Thoracic aorta (tissue), 2 donors: ENCODE measurements around the gene RAI1. TPM values are rescaled to one million over a fixed set of nuclear protein-coding genes. Genes with fewer than 3 reads are reported as not detected.

Experiments
- ATAC-seq: fragments of 150-250 bp; one replicate; pipeline ENCODE4 v1.8.0; 2017; ENCODE audit warnings: low read depth; ENCODE audit not compliant: insufficient number of reproducible peaks, low FRiP score
- DNase-seq: peaks from one replicate; pipeline ENCODE4 v3.0.0-alpha.2; 2020; ENCODE audit warnings: low spot score
- H3K27ac ChIP-seq, 2 donors: fragments of 200-600 bp; sonication (generic); 1 replicate in 1 of 2; 2 replicates in 1 of 2; pipeline ENCODE4 v1.5.1; 2016; ENCODE audit warnings: mild to moderate bottlenecking in 2 of 2, moderate library complexity in 2 of 2
- H3K27me3 ChIP-seq: fragments of 200-600 bp; sonication (generic); replicated peaks from 2 replicates; pipeline ENCODE4 v1.6.0; 2016; ENCODE audit warnings: mild to moderate bottlenecking; ENCODE audit not compliant: insufficient read depth
- H3K36me3 ChIP-seq: fragments of 200-600 bp; sonication (generic); one replicate; pipeline ENCODE4 v1.5.1; 2016
- H3K4me1 ChIP-seq, 2 donors: fragments of 200-600 bp; sonication (generic); 1 replicate in 1 of 2; 2 replicates in 1 of 2; pipeline versions ENCODE4 v1.5.1 to v1.6.0; 2016; ENCODE audit warnings: low read depth in 2 of 2, mild to moderate bottlenecking in 1 of 2; ENCODE audit not compliant: control insufficient read depth in 1 of 2
- H3K4me3 ChIP-seq: fragments of 200-600 bp; sonication (generic); 2 replicates; pipeline ENCODE4 v1.5.1; 2016; ENCODE audit warnings: mild to moderate bottlenecking
- H3K9me3 ChIP-seq: fragments of 200-600 bp; sonication (generic); 2 replicates; pipeline ENCODE4 v1.5.1; 2016
- total RNA-seq, 2 donors: library from RNA; depleted of rRNA; stranded (reverse); fragments of >200 nt; gene quantifications; one replicate each; pipeline versions ENCODE4 v1.1.0 to v1.2.3, GENCODE V29; 2016
- TF ChIP-seq, protein P1 (sequence below): fragments of 200-600 bp; sonication (generic); IDR thresholded peaks from one replicate; pipeline ENCODE4 v1.5.1; 2019; ENCODE audit warnings: antibody characterized with exemption

RAI1 gene
- total RNA-seq, 2 donors from 2014 or later, result 21.0 to 31.5 TPM

DNA sequence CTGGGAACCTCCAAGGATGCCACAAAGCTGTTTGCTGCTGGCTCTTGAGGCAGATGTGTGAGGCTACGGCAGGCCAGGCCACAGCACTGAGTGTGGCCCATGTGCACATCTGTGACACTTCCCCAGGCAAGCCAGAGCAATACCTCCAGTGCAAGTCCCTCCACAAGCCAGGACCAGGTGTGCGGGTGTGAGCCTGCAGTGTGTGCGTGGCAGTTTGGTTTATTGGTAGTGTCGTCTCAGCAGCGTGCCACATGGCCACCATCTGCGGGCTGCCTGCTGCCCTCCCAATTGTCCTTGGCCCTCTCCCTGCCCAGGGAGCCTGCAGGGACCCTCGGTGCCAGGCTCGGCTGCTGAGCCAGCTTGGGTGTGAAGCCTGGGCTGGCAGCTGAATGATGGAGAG, 165.4 kb downstream of the RAI1 start:
- no peak for ATAC-seq

DNA sequence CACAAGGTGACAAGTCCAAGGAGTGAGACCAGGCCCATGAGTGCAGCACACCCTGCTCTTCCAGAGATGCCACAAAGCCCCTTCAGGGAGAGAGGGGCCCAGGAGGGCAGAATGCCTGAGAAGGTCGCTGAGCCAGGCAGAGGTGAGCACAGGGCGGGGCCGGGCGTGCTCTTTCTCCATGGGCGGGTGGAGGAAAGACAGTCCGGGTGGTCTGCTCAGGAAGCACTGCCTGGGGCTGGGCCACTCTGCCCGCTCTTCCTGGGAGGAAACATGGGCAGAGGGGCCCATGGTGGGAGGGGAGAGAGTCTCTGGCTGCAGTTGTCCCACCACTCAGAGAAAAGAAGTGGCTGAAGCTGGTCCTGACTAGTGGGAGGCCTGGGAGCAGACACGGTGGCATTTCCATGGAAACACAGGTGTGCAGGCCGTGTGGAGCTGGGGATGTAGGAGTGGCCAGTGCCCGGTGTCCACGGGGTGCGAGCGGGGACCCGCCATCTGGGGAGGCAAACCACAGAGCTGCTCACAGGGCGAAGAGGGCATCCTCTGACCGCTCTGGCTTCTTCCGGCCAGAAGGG, 165.9 kb downstream of the RAI1 start:
- Histone ChIP-seq H3K27ac (no peak overlapping the region), H3K4me1 (peaks cover 20 to 30% of the 10 kb centered on the region in 2 donors)
- TF ChIP-seq, protein P1, sequence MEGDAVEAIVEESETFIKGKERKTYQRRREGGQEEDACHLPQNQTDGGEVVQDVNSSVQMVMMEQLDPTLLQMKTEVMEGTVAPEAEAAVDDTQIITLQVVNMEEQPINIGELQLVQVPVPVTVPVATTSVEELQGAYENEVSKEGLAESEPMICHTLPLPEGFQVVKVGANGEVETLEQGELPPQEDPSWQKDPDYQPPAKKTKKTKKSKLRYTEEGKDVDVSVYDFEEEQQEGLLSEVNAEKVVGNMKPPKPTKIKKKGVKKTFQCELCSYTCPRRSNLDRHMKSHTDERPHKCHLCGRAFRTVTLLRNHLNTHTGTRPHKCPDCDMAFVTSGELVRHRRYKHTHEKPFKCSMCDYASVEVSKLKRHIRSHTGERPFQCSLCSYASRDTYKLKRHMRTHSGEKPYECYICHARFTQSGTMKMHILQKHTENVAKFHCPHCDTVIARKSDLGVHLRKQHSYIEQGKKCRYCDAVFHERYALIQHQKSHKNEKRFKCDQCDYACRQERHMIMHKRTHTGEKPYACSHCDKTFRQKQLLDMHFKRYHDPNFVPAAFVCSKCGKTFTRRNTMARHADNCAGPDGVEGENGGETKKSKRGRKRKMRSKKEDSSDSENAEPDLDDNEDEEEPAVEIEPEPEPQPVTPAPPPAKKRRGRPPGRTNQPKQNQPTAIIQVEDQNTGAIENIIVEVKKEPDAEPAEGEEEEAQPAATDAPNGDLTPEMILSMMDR, result no peak

More for the DNA sequence above, 165.4 kb downstream of the RAI1 start:
- Histone ChIP-seq H3K4me3 (no peak overlapping the region), H3K9me3 (no peaks in the 10 kb centered on the region), H3K36me3 (peaks cover 5% of the 10 kb centered on the region), H3K27me3 (no peaks in the 10 kb centered on the region), H3K4me1 (peaks cover 20 to 36% of the 10 kb centered on the region in 2 donors), H3K27ac (no peak overlapping the region)
- TF ChIP-seq, protein P1, result no peak
- no peak for DNase-seq

DNA sequence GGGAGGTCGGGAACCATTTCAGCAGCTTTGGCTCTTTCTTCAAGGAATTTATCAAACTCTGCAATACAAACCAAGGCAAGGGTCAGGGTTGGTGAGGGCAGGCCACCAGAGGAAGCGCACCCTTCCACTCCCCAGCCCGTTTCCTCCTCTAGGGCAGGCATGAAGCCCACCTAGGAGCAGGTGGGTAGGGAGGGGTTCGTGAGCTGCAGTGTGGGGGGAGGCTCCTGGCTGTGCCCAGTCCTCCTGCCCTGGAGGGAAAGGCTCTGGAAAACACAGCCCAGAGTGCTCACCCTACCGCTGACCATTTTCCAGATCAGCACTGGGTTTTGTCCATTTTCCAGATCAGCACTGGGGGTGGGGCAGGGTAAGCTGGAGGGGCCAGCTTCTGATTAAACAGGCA, 166.5 kb downstream of the RAI1 start:
- H3K27ac ChIP-seq, result no peak overlapping the region
- H3K4me1 ChIP-seq, result peaks cover 20 to 26% of the 10 kb centered on the region in 2 donors
- TF ChIP-seq, protein P1, result no peak
- H3K36me3 ChIP-seq, result peaks cover 5% of the 10 kb centered on the region
- DNase-seq (no peak), ATAC-seq (no peak)
- no peaks in the 10 kb centered on the region for H3K9me3 ChIP-seq
- no peak overlapping the region for H3K4me3 ChIP-seq
- H3K27me3 ChIP-seq, result no peaks in the 10 kb centered on the region

More for the DNA sequence above, 165.9 kb downstream of the RAI1 start:
- Histone ChIP-seq H3K27me3 (no peaks in the 10 kb centered on the region), H3K4me3 (no peak overlapping the region), H3K9me3 (no peaks in the 10 kb centered on the region), H3K36me3 (peaks cover 5% of the 10 kb centered on the region)
- DNase-seq (no peak), ATAC-seq (no peak)

DNA sequence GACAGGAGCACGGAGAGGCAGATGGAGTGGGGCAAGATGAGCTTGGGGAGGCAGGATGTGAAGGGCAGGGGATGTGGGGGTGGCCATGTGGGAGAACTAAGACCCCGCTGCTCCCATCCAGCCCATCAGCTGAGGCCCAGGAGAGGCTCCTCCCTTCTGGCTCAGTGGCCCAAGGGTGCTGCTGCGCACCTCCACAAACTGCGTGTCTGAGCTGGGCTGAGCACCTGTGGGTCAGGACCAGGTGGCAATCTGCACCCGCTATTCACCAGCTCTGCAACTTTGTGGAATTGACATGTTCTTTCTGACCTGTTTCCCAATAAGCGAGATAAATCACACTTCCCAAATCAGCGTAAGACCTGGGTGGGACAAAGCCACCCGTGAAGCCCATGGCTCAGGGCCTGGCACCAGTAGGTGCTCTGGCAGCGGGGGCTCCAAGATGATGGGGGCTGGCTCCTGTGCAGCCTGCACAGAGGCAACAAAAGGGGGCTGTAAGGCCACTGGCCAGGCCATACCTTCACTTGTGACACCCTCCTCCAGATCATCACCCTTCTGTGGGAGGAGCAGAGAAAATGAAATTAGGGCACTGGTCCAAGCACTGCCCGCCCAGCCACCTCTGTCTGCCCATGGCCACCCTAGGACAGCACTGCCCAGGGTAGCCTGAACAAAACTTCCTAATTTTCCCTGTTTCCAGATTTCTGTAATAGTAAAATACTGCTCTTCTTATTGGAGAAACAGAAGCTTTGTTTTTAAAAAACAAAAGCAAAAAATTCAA, 167.2 kb downstream of the RAI1 start:
- no peak for ATAC-seq

More for the DNA sequence above, 167.2 kb downstream of the RAI1 start:
- no peak for DNase-seq
- TF ChIP-seq, protein P1, result no peak
- H3K36me3 ChIP-seq, result peaks cover 5% of the 10 kb centered on the region
- no peaks in the 10 kb centered on the region for H3K27me3 ChIP-seq
- H3K4me3 ChIP-seq, result no peak overlapping the region
- H3K4me1 ChIP-seq, result peaks cover 20 to 26% of the 10 kb centered on the region in 2 donors
- no peaks in the 10 kb centered on the region for H3K9me3 ChIP-seq
- H3K27ac ChIP-seq, result peak overlapping the region; percentile 49
